NCI-H82 treated with DMSO at 0.1 percent for 48 hours (cell line): ENCODE data around the gene LHFPL2.

Source experiments
- DNase-seq: peaks from one replicate; lab custom pipeline; 2025; ENCODE audit not compliant: unreplicated experiment; lab: John Stamatoyannopoulos, UW

LHFPL2 gene

GRCh38 chr5:78597068-78597973 lies 51.3 kb downstream of the LHFPL2 start:
- DNase-seq = no peak

- DNase-seq = no peak
Observed at GRCh38 chr5:78595458-78595921, 53.1 kb downstream of the LHFPL2 start.

- no peak for DNase-seq
Observed at GRCh38 chr5:78594610-78595457, 53.7 kb downstream of the LHFPL2 start.

DNA sequence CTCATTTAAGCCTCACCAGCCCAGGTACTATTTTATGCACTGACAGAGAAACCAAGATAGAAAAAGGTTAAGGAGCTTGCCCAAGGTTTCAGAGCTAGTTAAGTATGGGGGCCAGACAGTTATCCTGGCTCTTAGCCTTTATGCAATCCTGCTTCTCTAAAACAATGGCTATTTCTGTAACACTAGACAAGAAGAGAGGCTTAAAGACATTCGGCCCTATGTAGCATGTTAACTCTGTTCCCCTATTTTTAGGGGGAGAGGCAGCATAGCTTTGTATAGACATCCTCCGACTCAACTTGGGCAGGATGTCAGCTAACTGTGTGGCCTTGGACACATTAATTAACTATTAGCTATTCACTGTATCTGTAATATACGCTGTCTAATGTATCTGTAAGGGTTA lies 54.6 kb downstream of the LHFPL2 start:
- no peak for DNase-seq

DNA sequence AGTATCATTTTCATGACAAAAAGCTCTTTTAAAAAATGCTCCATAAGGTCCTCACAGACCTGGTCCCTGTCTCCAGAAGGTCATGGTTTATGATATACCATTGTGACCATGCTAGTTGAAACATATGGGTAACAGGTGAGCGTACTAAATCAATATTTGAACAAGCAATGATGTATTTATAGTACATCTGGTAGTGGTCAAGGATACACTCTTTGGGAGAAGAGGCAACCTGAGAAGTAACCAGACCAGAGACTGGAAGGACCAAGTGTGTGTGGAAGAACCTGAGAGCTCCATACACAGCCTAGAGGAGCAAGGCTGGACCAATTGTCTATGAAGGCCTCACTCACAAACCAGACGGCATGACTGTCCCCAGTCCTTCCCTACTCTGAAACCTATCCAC lies 55.1 kb downstream of the LHFPL2 start:
- DNase-seq = no peak

- DNase-seq = no peak
Observed at GRCh38 chr5:78592735-78593386, 55.7 kb downstream of the LHFPL2 start.

GRCh38 chr5:78591972-78592700 lies 56.4 kb downstream of the LHFPL2 start:
- no peak for DNase-seq

GRCh38 chr5:78591138-78591612 lies 57.4 kb downstream of the LHFPL2 start:
- no peak for DNase-seq

DNA sequence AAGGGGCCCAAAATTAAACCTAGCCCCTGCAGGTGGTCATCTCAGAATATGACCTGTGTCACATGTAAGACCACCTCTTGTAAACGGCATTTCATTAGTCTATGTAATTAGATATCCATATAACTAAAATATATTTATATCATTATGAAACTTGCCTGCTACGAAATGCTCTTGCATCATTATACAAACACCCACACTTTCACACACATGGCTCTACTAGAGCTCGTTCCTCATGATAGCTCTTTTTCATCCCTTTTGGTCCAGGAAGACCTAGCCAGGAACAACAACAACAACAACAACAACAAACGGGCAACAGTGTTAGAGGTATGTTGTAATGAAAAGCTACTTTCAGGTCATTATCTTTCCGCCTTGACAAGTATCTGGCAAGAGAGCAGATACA lies 58.6 kb downstream of the LHFPL2 start:
- no peak for DNase-seq

DNA sequence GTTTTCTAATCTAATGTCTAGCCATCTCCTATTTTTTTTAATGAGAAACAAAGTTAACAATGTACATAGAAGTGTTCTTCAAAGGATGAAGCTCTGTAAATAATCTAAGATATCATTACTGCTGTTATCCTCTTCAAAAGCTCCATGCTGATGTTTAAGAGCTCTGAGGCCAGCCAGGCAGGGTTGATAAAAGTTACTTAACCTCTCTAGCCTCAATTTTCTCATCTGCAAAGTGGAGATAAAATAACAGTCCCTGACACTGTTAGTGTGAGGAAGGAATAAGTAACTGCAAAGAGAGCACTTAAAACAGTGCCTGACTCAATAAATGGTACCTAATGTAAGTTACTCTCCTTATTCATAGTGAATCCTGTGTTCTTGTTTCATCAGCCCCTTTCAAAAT lies 60.1 kb downstream of the LHFPL2 start:
- DNase-seq = no peak

DNA sequence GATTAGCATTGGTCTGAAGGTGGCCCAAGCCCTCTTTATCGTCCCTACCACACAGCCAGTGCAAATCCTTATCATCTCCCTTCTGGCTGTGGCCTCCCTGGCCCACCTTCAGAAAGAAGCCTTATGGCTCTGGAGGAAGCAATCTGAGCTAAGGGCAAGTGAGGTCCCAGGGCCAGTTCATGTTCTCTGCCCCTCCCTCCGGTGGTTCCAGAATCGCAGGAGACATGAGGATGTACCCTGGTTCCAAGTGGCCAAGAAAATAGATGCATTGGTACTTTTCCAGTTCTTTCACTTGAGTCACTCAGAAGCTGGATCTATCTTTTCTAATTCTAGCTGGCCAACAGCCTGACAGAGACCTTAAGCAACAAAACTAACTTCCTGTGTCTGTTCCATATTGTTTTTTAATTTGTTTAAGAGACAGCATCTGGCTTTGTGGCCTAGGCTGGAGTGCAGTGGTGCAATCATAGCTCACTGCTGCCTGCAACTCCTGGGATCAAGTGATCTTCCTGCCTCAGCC lies 60.7 kb downstream of the LHFPL2 start:
- no peak for DNase-seq

GRCh38 chr5:78587081-78587774 lies 61.3 kb downstream of the LHFPL2 start:
- peak; percentile 70 for DNase-seq

DNA sequence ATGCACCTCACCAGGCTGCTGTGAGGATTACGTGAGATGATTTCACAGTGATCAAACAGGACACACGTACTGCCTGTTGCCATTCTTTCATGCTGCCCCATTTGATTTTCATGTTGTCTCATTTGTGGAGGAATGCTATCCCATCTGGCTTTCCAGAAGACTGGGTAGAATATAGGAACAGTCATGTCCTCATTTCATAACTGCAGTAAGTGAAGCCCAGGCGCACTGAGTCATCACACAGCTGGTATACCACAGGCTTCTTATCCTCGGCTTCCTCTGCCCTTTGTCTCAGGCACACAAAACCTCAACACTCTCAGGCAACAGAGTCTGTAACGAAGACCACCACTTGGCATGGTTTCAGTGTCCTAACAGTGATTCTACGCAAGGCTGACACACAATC lies 62.3 kb downstream of the LHFPL2 start:
- no peak for DNase-seq

- DNase-seq = no peak
Observed at GRCh38 chr5:78578015-78578414, 70.6 kb downstream of the LHFPL2 start.

DNA sequence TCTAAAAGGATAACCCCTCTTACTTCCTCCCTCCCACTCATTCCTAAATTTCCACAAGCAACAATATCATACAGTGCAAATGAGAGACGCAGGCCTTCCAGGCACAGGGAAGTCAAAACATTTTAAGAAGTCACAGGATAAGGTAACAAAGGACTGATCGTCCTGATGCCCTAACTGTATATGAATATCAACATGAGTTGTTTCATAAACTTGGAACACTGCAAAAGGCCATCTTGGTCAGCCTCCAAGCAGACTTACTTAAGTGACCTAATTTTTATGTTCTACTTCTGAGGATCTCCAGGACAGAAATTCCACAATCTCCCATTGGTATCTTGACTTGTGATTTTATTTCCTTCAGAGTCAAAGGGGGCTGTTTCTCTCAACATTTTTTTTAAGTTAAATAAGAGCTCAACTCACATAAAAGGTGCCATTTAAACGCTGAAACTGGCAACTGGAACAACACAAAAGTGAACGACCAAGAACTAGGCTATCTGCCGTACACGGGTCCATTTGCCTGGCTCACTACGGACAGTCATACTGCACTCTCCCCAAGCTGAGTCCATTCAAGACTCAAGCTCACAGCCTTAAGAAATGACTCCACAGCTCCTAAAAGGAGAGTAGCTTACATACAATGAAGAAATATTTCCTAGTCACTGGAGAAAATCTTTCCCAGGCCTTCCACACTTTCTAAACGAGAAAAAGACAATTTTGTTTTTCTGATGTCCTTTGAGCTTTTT lies 71.3 kb downstream of the LHFPL2 start:
- no peak for DNase-seq

- DNase-seq = no peak
Observed at GRCh38 chr5:78576376-78576775, 72.2 kb downstream of the LHFPL2 start.

DNA sequence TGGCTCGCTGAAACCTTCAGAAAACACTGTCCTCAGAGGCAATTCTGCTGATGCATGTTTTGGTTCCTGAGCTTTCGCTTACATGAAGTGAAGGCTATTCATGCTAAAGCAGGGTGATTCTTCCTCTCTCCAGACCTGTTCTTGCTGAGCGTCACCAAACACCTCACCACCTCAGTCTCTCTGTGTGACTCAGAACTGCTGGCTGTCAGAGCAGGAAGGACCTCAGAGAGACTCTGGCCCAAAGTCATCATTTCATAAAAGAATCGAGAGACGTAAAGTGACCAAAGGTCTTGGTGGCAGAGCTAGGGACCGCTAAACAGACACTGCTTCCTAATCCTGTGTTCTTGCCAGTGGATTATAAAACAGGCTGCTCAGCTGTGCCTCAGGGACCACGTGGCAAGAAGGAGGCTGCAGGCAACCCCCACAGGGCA lies 73.8 kb downstream of the LHFPL2 start:
- DNase-seq = peak; percentile 59

- no peak for DNase-seq
Observed at GRCh38 chr5:78574131-78574673, 74.4 kb downstream of the LHFPL2 start.

DNA sequence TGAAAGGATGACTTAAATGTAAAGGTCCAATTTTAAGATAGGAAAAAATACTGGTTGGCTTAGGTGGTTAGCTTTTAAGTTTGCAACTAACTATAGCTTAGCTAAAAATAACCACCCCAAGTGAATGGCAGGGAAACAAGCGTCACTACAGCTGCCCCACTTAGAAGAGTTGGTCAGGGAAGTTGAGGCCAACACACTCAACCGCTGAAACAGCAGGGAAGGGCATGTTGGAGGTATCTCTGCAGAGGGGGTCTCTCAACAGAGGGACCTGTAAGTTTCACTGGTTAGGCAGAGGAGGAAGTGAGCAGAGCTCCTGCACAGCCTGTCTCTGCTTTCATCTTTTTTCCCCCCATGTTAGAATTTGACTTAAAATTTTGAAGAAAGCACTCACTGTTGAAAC lies 75.3 kb downstream of the LHFPL2 start:
- no peak for DNase-seq
